GM04503 (cell line): ENCODE results near the gene EBF3.
"Not testable (repeated sequence)": the region's sequence is repeated elsewhere in the genome, so short reads cannot be mapped to it uniquely, and the experiment has no call there.

ENCODE experiments used
- DNase-seq: peaks from one replicate; pipeline ENCODE4 v3.0.0-alpha.2; 2012; ENCODE audit warnings: low read depth

The EBF3 gene

GRCh38 chr10:129926066-129927055 lies 37.7 kb downstream of the EBF3 start:
- DNase-seq: no peak

DNA sequence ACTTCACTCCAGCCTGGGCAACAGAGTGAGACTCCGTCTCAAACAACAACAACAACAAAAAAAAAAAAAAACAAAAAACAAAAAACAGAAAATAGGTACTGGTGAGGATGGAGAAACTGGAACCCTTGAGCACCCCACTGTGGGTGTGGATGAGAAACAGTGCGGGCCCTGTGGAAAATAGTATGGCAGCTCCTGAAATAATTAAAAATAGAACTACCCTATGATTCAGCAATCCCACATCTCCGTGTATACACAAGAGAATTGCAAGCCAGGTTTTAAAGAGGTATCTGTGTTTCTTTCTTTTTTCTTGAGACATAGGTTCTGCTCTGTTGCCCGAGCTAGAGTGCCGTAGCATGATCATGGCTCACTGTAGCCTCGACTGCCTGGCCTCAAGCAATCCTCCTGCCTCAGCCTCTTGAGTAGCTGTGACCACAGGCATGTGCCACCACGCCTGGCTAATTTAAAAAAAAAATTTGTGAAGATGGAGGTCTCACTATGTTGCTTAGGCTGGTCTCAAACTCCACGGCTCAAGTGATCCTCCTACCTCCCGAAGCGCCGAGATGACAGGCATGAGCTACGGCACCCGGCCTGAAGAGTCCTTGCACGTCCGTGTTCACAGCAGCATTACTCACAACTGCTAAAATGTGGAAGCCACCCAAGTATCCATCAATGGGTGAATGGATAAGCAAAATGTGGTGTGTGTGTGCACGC lies 39.5 kb downstream of the EBF3 start:
- no peak for DNase-seq

DNA sequence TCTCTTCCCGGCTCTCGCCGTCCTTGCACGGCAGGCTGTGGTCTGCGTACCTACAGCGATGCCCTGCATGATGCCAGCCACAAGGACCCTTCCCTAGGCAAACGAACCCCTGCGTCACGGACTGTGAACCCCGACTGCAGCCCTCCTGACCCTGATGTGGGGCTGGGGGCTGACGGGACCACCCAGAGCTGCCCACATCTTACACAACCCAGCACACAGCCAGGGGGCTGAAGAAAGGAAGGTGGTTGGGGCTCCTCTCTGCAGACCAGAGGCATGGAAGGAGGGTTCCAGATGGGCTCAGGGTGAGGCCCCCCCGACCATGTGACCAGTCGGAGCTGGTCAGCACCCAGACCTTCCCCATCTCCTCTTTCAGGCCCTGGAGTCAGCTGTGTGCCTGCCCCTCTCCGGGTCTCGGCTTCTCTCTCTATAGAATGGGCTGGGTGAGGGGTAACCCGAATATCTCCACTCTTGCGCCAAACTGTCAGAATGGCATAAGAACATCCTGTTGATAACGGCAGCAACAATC lies 41.4 kb downstream of the EBF3 start:
- no peak for DNase-seq

- DNase-seq: no peak
Measured at GRCh38 chr10:129921801-129922597, 42.1 kb downstream of the EBF3 start.

- no peak for DNase-seq
Measured at GRCh38 chr10:129921065-129921670, 42.9 kb downstream of the EBF3 start.

GRCh38 chr10:129920187-129920586 lies 43.9 kb downstream of the EBF3 start:
- not testable (repeated sequence) for DNase-seq

DNA sequence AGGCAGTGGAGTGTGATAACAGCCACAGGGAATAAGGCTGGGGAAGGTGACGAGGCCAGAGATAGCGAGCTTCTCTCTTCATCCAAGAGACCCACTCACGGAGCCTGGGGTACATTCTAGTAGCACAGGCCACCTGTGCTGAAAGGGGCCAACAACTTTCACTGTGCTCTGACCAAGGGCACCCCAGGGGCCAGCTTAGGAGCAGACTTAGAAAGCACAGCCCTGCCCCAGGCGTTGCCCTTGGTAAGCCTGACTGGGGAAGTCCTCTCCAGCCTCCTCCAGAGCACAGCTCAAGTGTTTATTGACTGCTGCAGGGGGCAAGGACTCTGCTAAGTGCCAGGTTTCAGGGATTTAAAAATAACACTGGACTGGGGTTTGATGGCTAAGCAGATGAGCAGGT lies 44.7 kb downstream of the EBF3 start:
- DNase-seq: no peak

DNA sequence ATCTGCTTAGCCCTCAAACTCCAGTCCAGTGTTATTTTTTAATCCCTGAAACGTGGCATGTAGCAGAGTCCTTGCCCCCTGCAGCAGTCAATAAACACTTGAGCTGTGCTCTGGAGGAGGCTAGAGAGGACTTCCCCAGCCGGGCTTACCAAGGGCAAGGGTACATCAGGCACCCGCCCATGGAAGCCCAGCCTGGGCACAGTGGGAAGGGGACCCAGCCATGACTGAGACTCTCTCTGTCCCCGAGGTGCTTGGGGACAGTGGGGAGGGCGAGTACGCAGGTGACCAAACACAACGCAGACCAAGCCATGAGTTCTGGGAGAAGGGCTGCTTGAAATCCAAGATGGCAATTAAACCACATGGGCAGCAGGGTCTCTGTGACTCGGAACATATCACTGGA lies 45.2 kb downstream of the EBF3 start:
- no peak for DNase-seq

- no peak for DNase-seq
Measured at GRCh38 chr10:129918401-129918800, 45.7 kb downstream of the EBF3 start.

DNA sequence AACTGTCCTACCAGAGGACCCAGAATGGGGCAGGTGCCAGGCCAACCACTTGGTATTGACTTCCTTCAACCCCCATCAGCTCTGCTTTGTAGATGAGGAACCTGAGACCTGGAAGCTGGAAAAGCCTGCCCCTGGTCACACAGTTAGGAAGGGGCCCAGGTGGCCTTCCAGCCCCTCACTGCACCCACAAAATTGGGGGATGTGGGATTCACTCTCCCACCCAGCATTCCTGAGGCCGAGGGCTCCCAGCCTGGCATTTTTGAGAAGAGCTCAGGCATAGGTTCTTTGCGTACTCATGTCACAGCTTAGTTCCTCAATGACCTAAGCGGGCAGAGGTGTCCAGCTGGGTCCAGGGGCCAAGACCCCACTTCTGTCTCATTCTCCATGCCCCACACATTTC lies 46.1 kb downstream of the EBF3 start:
- no peak for DNase-seq

DNA sequence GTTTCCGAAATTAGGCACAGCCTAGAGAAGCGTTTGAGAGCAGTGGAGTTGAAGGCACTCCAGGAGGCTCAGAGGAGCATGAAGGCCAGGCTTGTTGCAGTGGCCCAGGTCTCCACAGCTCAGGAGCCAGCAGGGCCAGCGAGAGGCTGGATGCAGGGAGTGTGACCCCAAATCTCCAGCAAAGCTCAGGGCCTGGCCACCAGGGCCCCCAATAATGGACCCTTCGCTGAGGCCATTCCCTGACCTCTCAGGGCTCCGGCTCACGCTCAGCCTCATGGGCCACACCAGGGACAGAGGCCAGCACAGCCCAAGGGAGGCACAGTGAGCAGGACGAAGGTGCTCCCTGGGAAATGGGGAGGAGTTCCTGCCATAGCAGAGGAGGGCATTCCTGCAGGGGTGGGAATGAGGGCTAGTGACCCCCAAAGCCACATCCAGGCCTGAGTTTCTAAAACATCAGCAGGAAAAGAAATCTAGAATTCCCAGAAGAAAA lies 47.5 kb downstream of the EBF3 start:
- no peak for DNase-seq

DNA sequence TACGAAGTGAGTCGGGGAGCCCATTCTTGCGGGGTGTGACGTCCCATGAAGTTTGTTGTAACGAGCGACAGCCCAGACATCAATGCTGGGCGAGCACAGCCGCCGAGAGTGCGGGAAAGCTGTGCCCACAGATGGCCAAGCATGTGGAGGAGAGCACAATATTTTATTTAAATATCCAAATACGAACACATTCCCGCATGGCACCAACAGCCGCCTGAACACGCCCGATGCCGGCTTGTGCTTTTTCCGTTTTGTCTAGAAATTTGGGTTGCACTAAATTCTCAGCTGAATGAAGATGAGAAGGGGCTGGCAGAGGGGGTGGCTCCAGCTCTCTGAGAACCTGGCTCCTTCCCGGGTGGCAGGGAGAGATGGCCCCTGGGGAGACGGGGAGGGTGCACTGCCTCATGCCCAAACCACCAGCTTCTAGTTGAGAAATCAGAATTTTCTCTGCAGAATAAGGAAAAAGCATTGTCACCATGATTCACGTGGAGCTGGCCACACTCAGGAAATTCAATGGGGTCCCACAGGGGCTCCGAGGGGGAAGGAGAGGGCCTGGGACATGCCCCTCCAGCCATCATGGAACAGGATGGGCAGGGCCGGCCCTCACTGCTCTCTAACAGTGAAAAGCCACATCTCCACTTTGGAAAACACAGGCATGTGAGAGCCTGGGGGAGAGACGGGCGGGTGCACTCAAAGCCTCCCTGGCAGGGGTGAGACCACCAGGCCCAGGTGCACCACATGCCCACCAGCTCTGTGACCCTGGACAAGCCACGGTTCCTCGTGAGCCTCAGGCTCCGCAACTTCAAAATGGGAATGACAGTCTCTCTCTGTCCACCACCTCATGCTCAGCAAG lies 48.3 kb downstream of the EBF3 start:
- no peak for DNase-seq

DNA sequence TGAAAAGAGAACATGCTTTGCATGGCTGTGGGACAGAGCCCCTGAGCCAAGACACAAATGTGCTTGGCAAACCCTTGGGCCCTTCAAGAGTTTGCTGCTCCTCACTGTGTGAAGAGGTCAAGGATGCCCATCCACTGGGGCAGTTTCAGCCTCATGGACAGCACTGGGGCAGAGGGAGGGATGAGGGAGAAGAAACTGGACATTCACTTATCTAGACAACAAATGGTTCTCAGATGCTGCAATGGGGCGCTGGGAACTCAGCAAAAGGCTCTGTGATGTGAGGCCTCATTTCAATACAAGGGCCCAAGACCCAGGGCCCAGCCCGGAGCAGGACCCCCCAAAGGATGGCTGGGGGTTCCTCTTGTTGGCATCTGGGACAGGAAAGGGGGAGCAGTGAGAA lies 49.1 kb downstream of the EBF3 start:
- no peak for DNase-seq

GRCh38 chr10:129914153-129914855 lies 49.8 kb downstream of the EBF3 start:
- no peak for DNase-seq

DNA sequence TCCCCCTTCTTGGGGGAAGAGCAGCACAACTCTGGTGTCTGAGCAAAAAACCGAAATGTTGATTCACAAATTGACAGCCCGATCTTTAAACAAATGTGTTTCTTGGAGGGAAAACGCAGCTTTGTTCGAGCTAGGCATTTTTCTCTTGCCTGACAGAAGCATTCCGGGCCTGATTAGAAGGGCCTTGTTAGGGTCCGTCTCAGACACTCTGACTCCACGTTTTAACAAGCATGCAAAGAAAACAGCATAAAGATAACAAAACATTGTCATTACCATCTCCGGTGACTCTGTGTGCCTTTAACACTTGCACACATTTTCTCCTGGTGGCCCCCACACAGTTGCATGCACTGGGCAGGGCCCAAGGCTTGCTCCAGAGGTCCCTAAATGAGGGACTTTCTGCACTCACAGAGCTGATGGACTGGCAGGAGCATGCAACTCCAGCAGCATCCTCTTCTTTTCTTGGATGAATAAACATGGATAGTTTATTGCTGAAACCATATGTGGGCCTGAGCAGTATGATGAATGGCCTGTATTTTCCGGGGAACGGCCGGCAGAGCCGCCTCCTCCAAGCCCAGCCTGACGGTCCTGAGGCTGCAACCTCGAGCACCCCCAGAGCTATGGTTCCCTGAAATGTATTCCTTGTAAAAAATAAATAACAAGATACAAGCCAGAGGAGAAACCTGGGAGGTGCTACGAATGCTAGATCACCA lies 50.9 kb downstream of the EBF3 start:
- DNase-seq: no peak

DNA sequence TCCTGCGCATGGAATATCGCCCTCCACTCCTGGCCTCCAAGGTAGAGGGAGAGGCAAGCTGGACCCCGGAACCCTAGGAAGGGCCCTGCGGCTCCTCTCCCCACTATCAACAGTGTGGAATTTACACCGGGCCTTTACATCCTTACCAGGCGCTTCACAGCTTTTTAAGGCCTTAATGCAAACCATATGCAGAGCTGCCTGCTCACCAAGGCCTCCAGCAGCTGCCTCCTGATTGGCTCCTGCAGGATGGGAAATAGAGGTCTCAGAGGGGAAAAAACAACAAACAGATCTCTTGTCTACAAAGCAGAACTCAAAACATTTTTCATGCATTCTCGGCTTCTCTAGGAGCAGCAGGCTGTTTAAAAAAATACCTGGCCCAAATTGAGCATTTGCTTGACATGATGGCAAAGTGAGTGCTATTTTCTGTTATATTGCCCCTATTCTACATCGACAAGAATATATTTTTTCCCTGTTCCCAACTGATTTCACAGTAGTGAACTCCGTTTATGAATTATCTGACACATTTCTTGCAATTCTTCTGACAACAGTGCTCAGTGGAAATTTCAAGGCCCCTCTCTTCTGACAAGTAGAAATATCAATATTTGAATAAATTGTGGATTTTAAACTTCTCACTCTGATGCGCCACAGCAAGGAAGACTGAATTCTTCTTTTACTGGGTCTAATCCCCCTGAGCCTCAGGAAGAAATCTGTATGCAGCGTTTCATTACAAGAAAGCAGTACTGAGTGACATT lies 51.7 kb downstream of the EBF3 start:
- peak; percentile 27 for DNase-seq

GRCh38 chr10:129911451-129912165 lies 52.5 kb downstream of the EBF3 start:
- no peak for DNase-seq

DNA sequence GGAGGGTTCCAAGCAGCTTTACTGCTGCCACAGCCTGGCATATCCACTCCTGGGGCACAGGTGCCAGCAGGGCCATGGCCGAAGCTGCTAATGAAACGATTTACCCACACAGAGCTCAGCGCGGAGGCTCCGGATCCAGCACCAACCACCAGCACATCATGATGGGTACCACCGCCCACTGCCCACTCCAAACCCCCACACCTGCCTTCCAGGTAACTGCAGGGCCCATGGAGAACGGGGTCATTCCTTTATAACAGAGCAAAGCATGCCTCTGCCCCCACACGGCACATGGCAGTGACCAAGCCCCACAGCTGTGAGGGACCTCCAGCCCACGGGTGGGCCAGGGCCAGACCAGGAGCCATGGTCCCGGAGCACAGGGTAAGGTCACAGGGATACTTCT lies 53.2 kb downstream of the EBF3 start:
- no peak for DNase-seq
